NCI-H2196 (cell line): ENCODE results near the gene CASP5.
"Not testable (repeated sequence)": the region's sequence is repeated elsewhere in the genome, so short reads cannot be mapped to it uniquely, and the experiment has no call there.

Source experiments
- DNase-seq: peaks from one replicate; lab custom pipeline; 2025; ENCODE audit not compliant: unreplicated experiment; lab: John Stamatoyannopoulos, UW

The CASP5 gene

DNA sequence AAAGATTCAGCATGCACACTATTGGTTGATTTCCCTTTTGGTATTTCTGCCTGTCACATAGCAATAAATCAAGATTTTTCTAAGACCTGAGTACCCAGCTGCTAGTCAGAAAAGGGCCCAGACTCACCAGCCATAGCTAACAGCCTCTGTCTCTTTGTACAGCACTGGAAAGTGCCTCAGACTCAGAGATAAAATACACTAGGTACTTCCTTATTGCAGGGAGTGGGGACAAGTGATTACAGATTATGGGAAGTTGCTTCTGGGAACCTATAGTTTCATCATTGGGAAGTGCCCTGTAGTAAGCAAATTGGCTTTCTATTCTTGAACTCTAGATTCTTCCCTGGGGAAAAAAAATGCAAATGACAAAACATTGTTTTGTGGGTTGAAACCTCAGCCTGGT, at the start of gene CASP5:
Gene CASP5 (minus strand): TSS at position 166 of the 400 bp plus-strand sequence. CDS start 32 bp downstream, at position 134.
- no peak for DNase-seq

DNA sequence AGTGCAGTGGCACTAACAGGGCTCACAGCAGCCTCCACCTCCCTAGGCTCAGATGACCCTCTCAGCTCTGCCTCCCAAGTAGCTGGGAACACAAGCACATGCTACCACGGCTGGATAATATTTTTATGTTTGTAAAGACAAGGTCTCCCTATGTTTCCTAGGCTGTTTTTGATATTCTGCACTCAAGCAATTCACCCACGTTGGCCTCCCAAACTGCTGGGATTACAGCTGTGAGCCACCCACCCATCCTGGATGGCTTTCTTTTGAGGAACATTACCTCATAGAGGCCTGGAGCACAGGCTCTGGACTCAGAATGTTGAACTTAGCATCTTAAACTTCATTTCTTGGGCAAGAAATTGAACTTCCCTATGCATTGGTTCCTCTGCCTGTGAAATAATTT, 49.1 kb upstream of the CASP5 start:
- DNase-seq: not testable (repeated sequence)

DNA sequence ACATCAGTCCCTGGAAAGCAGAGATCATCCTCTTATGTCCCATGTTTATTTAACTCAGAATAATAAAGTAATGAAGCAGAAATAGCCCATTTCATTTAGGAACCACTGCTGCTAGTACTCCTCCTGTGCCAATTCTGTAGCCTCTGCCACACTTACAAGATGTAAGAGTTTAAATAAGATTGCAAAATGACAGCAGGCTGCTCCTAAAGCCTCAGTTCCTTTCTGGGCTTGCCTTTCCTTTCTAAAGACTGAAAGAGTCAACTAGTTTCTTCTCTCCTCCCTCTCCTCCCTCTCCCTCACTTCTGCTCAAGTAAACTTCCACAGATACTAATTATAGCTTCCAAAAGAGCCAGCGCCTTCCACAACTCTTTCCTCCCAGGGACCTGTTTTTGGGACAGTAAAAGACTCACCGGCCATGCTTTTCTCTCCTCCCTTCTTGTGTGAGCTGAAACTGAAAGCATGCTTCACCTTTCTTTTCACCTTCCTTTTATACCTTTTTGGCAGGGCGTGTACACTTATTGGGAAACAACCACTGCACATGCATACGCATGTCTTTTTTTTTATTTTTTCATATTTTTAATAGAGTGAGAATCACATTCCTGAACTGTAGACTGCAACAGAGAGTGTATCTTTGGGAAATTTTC, 48.2 kb upstream of the CASP5 start:
- DNase-seq: no peak

DNA sequence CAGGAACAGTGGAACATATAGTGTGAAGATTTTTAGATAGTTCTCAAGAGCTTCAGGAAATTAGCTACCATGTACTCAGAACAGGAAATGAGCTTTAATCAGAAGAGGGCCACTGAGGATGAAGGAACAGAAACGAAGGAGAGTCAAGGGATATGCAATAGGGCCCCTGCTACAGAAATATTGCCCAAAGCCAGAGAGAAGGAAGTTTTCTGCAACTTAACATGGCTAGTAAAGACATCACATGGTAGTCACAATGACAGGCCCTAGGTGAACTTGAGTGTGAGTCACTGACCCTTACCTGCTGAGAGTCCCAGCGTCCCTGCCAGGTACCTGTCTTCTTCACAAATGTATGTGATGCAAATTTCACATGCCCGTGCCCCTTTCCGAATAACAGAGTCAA, 47.3 kb upstream of the CASP5 start:
- DNase-seq: no peak

DNA sequence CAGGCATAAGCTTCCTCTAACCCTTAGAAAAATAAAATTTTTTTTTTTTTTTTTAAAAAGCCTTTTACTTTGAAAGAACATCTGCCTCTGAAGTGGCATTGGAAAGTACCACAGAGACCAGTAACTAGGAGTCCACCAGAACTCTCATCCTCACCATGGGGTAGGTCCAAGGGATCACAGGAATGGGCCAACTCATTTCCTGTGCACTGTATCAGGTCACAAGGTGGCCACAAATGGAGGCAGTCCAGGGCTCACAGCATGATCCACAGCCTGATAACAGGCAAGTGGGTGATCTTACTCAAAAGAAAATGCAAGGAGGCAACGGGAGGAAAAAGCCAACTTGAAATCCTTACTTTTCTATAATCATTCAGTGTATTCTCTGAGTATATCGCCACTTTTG, 46.8 kb upstream of the CASP5 start:
- not testable (repeated sequence) for DNase-seq

DNA sequence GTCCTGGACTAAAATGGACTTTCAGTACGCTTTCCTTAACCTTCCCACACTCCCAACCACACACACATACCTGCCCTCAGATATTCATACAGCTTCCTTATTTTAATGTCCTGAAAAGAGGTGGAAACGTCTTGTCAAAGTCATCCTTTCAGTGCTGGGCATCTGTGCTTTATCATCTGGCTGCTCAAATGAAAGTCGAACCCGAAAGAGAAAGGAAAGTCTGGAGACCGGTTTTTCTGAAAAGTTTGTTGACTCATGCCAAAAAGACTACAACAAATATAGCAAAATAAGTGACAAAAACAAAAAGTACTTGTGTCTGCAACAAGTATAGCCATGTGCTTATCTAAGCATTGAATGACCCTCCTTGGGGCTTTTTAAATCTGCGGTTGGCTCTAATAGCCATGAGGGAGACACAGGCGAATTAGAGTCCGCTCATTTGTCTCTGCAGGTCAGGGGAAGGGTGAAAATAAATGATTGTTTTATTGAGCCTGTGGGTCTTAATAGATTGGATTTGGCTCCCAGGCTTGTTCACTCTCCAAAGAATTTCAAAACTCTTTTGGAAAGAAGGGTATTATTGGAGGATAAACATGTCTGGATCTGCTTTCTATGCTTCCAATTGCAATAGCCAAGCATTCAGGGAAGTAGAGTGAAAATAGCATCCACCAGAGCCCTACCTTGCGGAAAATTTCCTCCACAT, 40.4 kb upstream of the CASP5 start:
- DNase-seq: not testable (repeated sequence)

DNA sequence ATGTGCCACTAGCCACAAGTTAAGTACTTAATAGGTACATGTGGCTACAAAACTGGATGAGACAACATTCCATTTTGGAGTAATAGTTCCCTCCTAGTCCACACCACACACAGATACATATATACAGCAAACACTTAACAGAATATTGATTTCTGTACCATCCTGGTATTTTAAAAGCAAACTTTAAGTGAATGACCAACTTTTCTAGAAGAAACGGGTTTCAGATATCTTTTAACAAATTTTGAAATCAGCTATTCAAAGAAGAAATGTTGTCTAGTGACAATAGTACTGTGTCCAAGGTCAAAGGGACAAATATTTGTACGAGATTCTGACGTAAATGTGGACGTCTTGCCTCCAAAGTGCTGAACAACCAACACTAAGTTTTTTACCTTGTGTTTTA, 34.5 kb upstream of the CASP5 start:
- DNase-seq: no peak

DNA sequence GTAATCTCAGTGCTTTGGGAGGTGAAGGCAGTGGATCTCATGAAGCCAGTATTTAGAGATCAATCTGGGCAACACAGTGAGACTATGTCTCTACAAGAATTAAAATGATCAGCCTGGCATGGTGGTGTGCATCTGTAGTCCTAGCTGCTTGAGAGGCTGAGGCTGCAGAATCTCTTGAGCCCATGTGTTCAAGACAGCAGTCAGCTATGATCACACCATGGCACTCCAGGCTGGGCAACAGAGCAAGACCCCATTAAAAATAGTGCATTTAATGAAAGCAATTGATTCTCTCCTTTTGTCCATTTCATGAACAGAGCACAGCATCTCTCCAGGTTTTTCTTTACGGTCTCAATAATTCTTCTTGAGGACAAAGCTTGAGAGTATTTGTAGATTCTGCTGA, 33.5 kb upstream of the CASP5 start:
- DNase-seq: no peak

DNA sequence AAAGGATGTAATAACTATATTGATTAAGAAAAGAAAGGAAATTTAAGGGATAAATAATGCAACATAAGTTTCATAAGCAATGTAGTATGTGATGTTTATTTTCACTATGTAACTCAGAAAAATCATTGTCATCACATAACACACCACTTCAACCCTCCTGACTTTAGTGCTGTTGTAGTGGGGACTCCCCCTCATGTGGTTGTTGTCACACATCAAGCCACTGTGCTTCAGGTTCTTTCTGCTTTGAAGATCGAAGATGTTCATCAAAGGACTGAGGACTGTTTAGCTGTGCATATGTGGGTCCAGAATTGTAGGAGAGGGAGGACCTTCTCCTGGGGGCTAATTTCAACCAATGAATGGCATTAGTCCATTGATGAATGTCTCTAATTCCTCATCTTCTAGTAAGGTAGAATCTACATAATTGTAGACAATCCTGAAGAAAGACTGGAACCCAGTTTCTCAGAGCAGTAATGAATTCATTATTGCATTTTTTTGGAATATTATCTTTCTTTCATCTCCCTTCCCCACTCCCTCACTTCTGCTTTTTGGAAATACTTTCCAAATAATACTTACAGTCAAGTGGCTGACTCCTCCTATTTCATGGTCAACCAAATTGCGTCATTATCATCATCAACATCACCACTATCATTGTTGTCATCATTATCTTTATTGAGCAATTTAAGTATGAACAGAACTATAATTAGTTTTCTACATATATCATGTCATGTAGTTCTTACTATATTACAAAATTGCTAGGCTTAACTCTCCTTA, 31.9 kb upstream of the CASP5 start:
- DNase-seq: no peak

DNA sequence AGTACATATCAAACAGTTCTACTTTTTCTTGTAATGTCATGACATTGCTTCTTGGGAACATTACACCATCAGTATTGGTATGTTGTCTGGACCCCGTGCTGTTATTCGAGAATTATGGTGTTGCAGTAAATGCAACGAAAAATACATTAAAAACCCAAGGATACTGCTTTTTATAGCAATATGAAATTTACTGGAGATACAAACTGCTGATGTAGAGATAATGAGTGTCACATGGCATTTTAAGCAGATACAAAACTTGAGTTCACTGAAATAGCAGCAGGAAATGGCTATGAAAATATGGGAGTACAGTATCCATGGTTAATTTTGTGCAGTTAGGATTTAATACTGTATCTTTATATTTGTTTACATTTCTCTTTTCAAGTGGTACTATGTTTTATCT, 29.5 kb upstream of the CASP5 start:
- no peak for DNase-seq

DNA sequence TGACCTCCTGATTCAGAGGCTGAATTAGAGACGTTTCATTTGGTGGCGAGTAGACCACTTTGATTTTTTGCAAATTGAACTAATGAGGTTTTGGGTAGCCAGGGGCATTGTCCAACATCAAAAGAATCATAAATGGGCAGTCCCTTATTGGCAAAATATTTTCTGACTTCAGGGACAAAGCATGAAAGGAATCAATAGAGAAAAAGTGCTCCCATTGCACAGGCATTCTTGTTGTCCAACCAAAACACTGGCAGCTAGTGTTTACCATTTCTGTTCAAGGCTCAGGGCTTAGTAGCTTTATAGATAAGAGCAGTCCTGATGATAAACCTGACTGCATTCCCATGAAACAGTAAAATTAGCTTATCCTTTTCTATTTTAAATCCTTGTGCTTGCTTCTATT, 28.6 kb upstream of the CASP5 start:
- no peak for DNase-seq

DNA sequence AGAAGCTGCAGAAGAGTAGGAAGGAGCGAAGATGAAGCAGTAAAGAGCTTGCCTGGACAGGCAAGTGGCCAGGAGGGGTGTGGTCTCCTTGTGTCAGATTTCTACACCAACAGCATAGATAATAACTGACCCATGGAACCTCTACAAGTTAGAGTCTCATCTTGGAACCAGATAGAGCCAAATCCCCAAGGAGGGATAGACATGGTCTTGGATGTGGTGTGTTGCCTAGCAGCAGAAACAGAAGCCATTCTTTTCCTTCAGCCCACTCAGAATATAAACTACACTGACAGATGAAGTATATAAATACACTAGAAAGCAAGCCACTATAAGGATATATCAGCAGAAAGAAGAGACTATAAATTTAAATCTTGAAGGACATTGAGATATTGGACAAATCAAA, 26.5 kb upstream of the CASP5 start:
- no peak for DNase-seq

DNA sequence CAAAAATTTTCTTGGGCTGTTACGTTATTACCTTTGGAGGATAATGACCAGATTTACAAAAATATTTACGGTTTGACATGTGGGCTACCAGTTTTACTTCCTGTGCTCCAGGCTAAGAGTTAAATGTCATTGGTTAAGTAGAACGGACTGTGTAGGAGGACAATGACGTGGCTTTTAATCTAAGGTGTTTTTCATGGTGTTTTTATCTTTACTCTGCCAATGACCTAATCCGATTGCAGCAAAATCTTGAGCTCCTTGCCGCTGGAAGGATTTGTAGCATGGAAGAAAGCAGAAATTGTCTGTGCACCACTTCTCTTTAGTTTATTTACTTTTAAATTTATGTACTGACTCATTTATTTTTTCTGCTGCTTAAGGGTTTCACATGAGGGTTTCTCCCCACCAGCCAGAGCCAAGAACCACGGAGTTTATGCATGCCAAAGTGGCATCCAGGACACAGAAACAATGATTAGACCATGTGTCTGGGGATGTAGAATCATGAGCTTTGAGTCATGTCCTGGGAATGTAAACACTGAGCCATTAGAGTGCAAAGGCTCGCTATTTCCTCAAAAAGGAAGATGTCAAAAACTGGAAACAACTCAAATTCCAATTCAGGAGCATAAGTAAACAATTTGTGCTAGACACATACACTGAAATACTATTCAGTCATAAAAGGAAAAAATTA, 24.1 kb upstream of the CASP5 start:
- no peak for DNase-seq

DNA sequence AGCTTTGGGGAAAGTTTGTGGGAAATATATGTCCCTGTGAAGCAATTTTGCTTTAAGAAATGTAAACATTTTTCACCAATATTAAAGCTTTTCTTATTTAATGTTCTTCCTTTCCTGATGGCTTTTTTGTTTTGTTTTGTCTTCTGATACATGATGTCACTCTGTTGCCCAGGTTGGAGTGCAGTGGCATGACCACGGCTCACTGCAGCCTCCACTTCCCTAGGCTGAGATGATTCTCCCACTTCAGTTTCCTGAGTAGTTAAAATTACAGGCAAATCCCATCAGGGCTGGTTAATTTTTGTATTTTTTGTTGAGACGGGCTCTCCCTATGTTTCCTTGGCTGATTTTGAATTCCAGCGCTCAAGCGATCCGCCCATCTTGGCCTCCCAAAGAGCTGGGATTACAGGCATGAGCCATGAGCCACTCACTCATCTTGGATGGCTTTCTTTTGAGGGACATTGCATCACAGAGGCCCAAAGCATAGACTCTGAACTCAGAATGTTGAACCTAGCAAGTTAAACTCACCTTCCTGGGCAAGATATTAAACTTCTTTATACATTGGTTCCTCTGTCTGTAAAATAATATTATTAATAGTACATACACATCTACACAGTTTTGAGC, 22.8 kb upstream of the CASP5 start:
- DNase-seq: no peak

DNA sequence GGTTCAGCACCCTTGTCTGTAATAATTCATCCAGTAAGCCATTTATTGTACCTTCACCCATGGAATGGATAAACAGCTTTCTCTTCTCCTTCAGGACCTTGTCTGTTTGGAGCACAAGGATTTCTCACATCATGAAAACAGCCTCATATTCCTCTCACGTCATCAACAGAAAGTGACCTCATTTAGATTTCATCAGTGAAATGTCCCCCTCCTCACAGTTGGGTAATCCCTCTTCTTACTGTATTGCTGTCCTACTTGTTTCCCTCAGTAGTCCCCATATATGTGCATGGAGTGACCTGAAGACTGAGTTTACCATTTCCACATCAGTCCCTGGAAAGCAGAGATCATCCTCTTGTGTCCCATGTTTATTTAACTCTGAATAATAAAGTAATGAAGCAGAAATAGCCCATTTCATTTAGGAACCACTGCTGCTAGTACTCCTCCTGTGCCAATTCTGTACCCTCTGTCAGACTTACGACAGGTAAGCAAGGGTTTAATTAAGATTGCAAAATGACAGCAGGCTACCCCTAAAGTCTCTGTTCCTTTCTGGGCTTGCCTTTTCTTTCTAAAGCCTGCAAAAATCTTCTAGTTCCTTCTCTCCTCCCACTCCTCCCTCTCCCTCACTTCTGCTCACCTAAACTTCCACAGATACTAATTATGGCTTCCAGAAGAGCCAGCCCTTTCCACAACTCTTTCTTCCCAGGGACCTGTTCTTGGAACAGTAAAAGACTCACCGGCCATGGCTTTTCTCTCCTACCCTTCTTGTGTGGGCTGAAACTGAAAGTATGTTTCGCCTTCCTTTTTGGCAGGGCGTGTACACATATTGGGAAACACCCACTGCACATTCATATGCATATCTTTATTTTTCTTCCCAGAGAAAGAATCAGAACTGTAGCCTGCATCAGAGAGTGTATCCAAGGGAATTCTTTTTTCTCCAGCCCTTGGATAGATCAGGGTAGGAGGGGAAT, 21.9 kb upstream of the CASP5 start, which contains the start of gene CARD16:
Gene CARD16 (minus strand): TSS at position 779 of the 968 bp plus-strand sequence. CDS start 38 bp downstream, at position 741.
- not testable (repeated sequence) for DNase-seq

DNA sequence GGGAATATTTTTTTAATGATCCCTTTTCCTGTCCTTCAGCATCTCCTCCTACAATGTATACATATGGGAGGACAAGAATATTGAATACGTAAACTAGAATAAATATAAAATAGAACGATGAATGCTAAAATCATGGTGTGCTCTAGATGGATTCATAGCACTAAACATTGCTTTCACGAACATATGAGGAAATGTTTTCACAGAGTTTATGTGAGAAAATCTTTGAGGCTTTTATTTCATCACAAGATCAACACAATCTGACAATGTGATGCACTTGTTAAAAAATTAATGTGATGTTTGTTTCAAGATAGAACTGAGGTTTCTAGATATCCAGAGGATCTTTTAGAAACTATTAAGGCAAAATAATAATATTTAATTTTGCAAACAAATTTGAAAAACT, 19.2 kb upstream of the CASP5 start:
- no peak for DNase-seq

DNA sequence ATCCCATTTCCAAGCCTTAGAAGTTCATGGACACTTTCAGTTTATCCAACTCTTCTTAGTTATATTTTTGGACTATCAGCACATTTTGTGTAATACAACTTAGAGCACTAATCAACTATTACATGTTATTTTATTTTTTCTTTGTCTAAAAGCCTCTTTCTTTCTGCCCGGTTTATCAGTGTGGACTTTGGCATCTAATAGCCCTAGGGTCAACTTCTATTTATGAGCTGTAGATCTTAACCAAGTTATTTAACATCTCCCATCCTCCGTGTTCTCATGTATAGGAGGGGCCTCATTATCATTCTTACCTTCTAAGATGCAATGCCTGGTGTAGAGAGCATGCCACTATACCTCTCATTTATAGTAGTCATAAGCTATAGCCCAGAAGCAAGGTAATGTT, 17.7 kb upstream of the CASP5 start:
- no peak for DNase-seq

DNA sequence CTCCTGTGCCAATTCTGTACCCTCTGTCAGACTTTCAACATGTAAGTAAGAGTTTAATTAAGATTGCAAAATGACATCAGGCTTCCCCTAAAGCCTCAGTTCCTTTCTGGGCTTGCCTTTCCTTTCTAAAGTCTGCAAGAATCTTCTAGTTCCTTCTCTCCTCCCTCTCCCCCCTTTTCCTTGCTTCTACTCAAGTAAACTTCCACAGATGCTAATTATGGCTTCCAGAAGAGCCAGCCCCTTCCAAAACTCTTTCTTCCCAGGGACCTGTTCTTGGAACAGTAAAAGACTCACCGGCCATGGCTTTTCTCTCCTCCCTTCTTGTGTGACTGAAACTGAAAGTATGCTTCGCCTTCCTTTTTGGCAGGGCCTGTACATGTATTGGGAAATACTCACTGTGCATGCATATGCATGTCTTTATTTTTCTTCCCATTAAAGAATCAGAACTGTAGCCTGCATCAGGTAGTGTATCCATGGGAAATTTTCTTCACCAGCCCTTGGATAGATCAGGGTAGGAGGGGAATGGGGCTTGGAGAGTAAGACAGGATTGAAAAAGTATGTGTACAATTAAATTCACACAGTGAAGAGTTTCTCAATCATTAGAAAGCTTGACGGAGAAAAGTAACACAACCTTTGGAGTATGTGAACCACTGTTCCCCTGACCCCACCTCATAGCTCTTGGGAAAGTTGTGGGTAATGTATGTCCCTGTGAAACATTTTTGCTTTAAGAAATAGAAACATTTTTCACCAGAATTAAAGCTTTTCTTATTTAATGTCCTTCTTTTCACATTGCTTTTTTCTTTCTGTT, 12.0 kb upstream of the CASP5 start, which contains the start of gene CASP1:
Gene CASP1 (minus strand): TSS at position 332 of the 808 bp plus-strand sequence. CDS start 31 bp downstream, at position 301.
- no peak for DNase-seq

DNA sequence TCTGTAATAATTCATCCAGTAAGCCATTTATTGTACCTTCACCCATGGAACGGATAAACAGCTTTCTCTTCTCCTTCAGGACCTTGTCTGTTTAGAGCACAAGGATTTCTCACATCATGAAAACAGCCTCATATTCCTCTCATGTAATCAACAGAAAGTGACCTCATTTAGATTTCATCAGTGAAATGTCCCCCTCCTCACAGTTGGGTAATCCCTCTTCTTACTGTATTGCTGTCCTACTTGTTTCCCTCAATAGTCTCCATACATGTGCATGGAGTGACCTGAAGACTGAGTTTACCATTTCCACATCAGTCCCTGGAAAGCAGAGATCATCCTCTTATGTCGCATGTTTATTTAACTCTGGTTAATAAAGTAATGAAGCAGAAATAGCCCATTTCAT, 11.4 kb upstream of the CASP5 start:
- not testable (repeated sequence) for DNase-seq
